GM21515 (cell line): ENCODE measurements around the gene CCL3.
"Not testable (repeated sequence)": the region's sequence is repeated elsewhere in the genome, so short reads cannot be mapped to it uniquely, and the experiment has no call there.

Source experiments
- ATAC-seq: cut with Tn5 transposase; IDR thresholded peaks from one replicate; pipeline ENCODE4 v1.9.1; 2021; ENCODE audit not compliant: unreplicated experiment

The CCL3 gene

GRCh38 chr17:36088670-36089338, 1.1 kb downstream of the CCL3 start:
- ATAC-seq = no peak

GRCh38 chr17:36087897-36088572, 1.9 kb downstream of the CCL3 start:
- not testable (repeated sequence) for ATAC-seq

- not testable (repeated sequence) for ATAC-seq
Measured at GRCh38 chr17:36087471-36087870, 2.5 kb downstream of the CCL3 start.

- no peak for ATAC-seq
Measured at GRCh38 chr17:36086791-36087190, 3.2 kb downstream of the CCL3 start.

- no peak for ATAC-seq
Measured at GRCh38 chr17:36085765-36086164, 4.2 kb downstream of the CCL3 start.

- ATAC-seq = not testable (repeated sequence)
Measured at GRCh38 chr17:36083691-36084090, 6.3 kb downstream of the CCL3 start.

GRCh38 chr17:36082482-36083120, 7.3 kb downstream of the CCL3 start:
- not testable (repeated sequence) for ATAC-seq

GRCh38 chr17:36081681-36082471, 8.1 kb downstream of the CCL3 start:
- not testable (repeated sequence) for ATAC-seq

- no peak for ATAC-seq
Measured at GRCh38 chr17:36074365-36074764, 15.6 kb downstream of the CCL3 start.

- ATAC-seq = no peak
Measured at GRCh38 chr17:36072431-36073121, 17.4 kb downstream of the CCL3 start.

- ATAC-seq = no peak
Measured at GRCh38 chr17:36071751-36072150, 18.2 kb downstream of the CCL3 start.

GRCh38 chr17:36070427-36070826, 19.5 kb downstream of the CCL3 start:
- ATAC-seq = no peak

GRCh38 chr17:36069136-36069535, 20.8 kb downstream of the CCL3 start:
- no peak for ATAC-seq

GRCh38 chr17:36068524-36068923, 21.4 kb downstream of the CCL3 start:
- no peak for ATAC-seq

GRCh38 chr17:36066365-36066985, 23.5 kb downstream of the CCL3 start:
- ATAC-seq = no peak

GRCh38 chr17:36063786-36064541, 26.0 kb downstream of the CCL3 start, which contains the start of gene CCL18:
TSS of gene CCL18 (plus strand) at chr17:36064272. CDS start at chr17:36064343, 71 bp downstream.
- no peak for ATAC-seq

GRCh38 chr17:36060816-36061215, 29.1 kb downstream of the CCL3 start:
- ATAC-seq = no peak

GRCh38 chr17:36059406-36059805, 30.5 kb downstream of the CCL3 start:
- ATAC-seq = no peak

GRCh38 chr17:36057911-36058310, 32.0 kb downstream of the CCL3 start:
- ATAC-seq = no peak
